Endothelial cell of umbilical vein (primary cell): ENCODE results near the gene NEIL3. TPM values are rescaled to one million over a fixed set of nuclear protein-coding genes. Genes with fewer than 3 reads are reported as not detected.

ENCODE experiments used
- BruUV-seq: library from RNA; stranded (reverse); fragments of 400-500 nt; replicated peaks from 2 replicates; lab custom pipeline; 2021; lab: Mats Ljungman, UMichigan
- CTCF ChIA-PET: fragments of 300-600, 350-600 bp; sonication (Branson Sonifier 250); formaldehyde crosslinking; loops from one replicate; lab custom pipeline; 2021; ENCODE audit warnings: antibody characterized with exemption, inconsistent platforms; lab: Charles Lee
- POLR2A ChIA-PET: fragments of 300-600, 350-600 bp; sonication (Branson Sonifier 250); formaldehyde crosslinking; loops from one replicate; lab custom pipeline; 2021; ENCODE audit warnings: antibody characterized with exemption, inconsistent platforms; lab: Charles Lee
- DNase-seq: peaks from one replicate; pipeline ENCODE4 v3.0.0-alpha.2; 2011; ENCODE audit warnings: low read depth, low spot score
- FAIRE-seq: peaks from 2 replicates; lab custom pipeline; 2011; peaks lifted over from hg19 to GRCh38; lab: Jason Lieb, UNC
- H2AFZ ChIP-seq: 2 replicates; pipeline ENCODE4 v1.6.0; 2012; ENCODE audit warnings: low read depth, low read length, control low read depth, inconsistent platforms
- H3K27ac ChIP-seq: 2 replicates; pipeline ENCODE4 v1.5.1; 2011; ENCODE audit warnings: low read depth, mild to moderate bottlenecking, control low read depth, low read length, moderate library complexity; ENCODE audit not compliant: insufficient read depth
- H3K27me3 ChIP-seq, 2 experiments: 2 replicates each; pipeline versions ENCODE4 v1.6.0 to v1.6.1; 2011; ENCODE audit warnings: low read length in 2 of 2, mixed read lengths in 1 of 2; ENCODE audit not compliant: control insufficient read depth in 2 of 2, insufficient read depth in 2 of 2
- H3K36me3 ChIP-seq, 2 experiments: 2 replicates in 1 of 2; 3 replicates in 1 of 2; pipeline ENCODE4 v1.5.1; 2011; ENCODE audit warnings: low read length in 2 of 2, mild to moderate bottlenecking in 1 of 2, moderate library complexity in 1 of 2; ENCODE audit not compliant: control insufficient read depth in 2 of 2, insufficient read depth in 2 of 2; ENCODE audit errors: extremely low read depth in 1 of 2
- H3K4me1 ChIP-seq: 3 replicates; pipeline ENCODE4 v1.5.1; 2011; ENCODE audit warnings: mild to moderate bottlenecking, low read length; ENCODE audit not compliant: control insufficient read depth, insufficient read depth; ENCODE audit errors: extremely low read depth
- H3K4me2 ChIP-seq: 2 replicates; pipeline ENCODE4 v1.6.1; 2011; ENCODE audit warnings: low read length, control low read depth, mixed read lengths; ENCODE audit not compliant: insufficient read depth
- H3K4me3 ChIP-seq, 3 experiments: fragments of 200-600 bp in 1 of 3; sonication (generic), shearing (Covaris generic) in 1 of 3; replicated peaks in 1 of 3; 2 replicates each; pipeline ENCODE4 v1.5.1; 2011 to 2016; ENCODE audit warnings: control low read depth in 3 of 3, low read length in 3 of 3, mild to moderate bottlenecking in 2 of 3, inconsistent platforms in 1 of 3, low read depth in 1 of 3, moderate library complexity in 1 of 3; ENCODE audit not compliant: insufficient read depth in 1 of 3
- H3K79me2 ChIP-seq: 2 replicates; pipeline ENCODE4 v1.6.0; 2012; ENCODE audit warnings: low read length, inconsistent platforms; ENCODE audit not compliant: control insufficient read depth, insufficient read depth
- H3K9ac ChIP-seq: replicated peaks from 2 replicates; pipeline ENCODE3; 2011; ENCODE audit warnings: low read length, control low read depth; ENCODE audit not compliant: insufficient read depth; ENCODE audit errors: extremely low read depth
- H3K9me1 ChIP-seq: replicated peaks from 3 replicates; pipeline ENCODE4 v1.6.0; 2011; ENCODE audit warnings: mild to moderate bottlenecking, low read length; ENCODE audit not compliant: control insufficient read depth, insufficient read depth; ENCODE audit errors: extremely low read depth
- H3K9me3 ChIP-seq: replicated peaks from 2 replicates; pipeline ENCODE4 v1.5.1; 2012; ENCODE audit warnings: low read length, inconsistent platforms; ENCODE audit not compliant: control insufficient read depth, insufficient read depth
- H4K20me1 ChIP-seq: replicated peaks from 2 replicates; pipeline ENCODE3; 2011; ENCODE audit warnings: mild to moderate bottlenecking, low read length; ENCODE audit not compliant: control insufficient read depth, insufficient read depth; ENCODE audit errors: extremely low read depth
- EZH2 ChIP-seq: IDR thresholded peaks from 2 replicates; pipeline ENCODE4 v1.6.1; 2012; ENCODE audit warnings: borderline replicate concordance, low read depth, mild to moderate bottlenecking, moderate library complexity, low read length, inconsistent platforms; ENCODE audit not compliant: severe bottlenecking
- FOS ChIP-seq: IDR thresholded peaks from 2 replicates; pipeline ENCODE4 v1.6.1; 2011; ENCODE audit warnings: mild to moderate bottlenecking, low read length, moderate library complexity, borderline replicate concordance; ENCODE audit not compliant: insufficient read depth
- GATA2 ChIP-seq: IDR thresholded peaks from 2 replicates; pipeline ENCODE4 v1.7.0; 2011; ENCODE audit warnings: low read depth, mild to moderate bottlenecking, moderate library complexity, mixed read lengths, low read length; ENCODE audit not compliant: insufficient read length, insufficient read depth
- JUN ChIP-seq: IDR thresholded peaks from 2 replicates; pipeline ENCODE4 v1.6.1; 2011; ENCODE audit warnings: borderline replicate concordance, low read depth; ENCODE audit not compliant: insufficient read length, insufficient read depth
- MYC ChIP-seq: IDR thresholded peaks from one replicate; pipeline ENCODE4 v1.6.1; 2011; ENCODE audit warnings: mild to moderate bottlenecking, low read depth, low read length
- POLR2A ChIP-seq: IDR thresholded peaks from 2 replicates; pipeline ENCODE4 v1.6.1; 2012; ENCODE audit warnings: low read depth, mild to moderate bottlenecking, control low read depth, low read length
- POLR2AphosphoS5 ChIP-seq: IDR thresholded peaks from 2 replicates; pipeline ENCODE4 v1.6.1; 2012; ENCODE audit warnings: low read depth, mild to moderate bottlenecking, control low read depth, low read length, moderate library complexity; ENCODE audit not compliant: insufficient read depth
- dilution Hi-C: fragments of 300-500 bp; cut with MboI; formaldehyde crosslinking; loops from one replicate; pipeline ENCODE4 v1.15.0; 2019; ENCODE audit warnings: low sequenced_read_pairs; ENCODE audit not compliant: extremely low pct_ligation_motif_present
- intact Hi-C: fragments of 100-400 bp; cut with micrococcal nuclease; formaldehyde crosslinking; loops from one replicate; pipeline ENCODE4 v1.10.0; 2022
- polyA plus RNA-seq, 4 experiments: library from polyadenylated mRNA; depleted of rRNA in 3 of 4; stranded (reverse) in 3 of 4; unstranded in 1 of 4; fragments of >200 nt; gene quantifications; 2 replicates each; pipeline versions ENCODE4 v1.2.1 to v1.2.3, GENCODE V29; 2011 to 2012; ENCODE audit warnings: missing spikeins in 1 of 4
- total RNA-seq: library from RNA; stranded (reverse); gene quantifications from 2 replicates; pipeline ENCODE4 v1.2.3, GENCODE V29; 2021
- TF ChIP-seq, protein P1 (sequence below): IDR thresholded peaks from 2 replicates; pipeline ENCODE4 v1.6.1; 2011; ENCODE audit not compliant: insufficient read depth, insufficient read length
- TF ChIP-seq, protein P2 (sequence below), 2 donors: IDR thresholded peaks; 1 replicate in 1 of 2; 2 replicates in 1 of 2; pipeline ENCODE4 v1.5.1; 2011; ENCODE audit warnings: low read length in 2 of 2, mild to moderate bottlenecking in 2 of 2, moderate library complexity in 2 of 2, control low read depth in 1 of 2, inconsistent platforms in 1 of 2, low read depth in 1 of 2; ENCODE audit not compliant: insufficient read depth in 1 of 2; ENCODE audit errors: extremely low read depth in 1 of 2

NEIL3 gene
- total and polyA plus RNA-seq, 2 donors (not counting 3 experiments of a cell fraction or from before 2014, with no cell fraction given) = 3.7 to 6.9 TPM

- H3K79me2 ChIP-seq = no peaks in the 10 kb centered on the region
- POLR2A ChIA-PET = no interaction called here
- H3K9me3 ChIP-seq = no peaks in the 10 kb centered on the region
- no peaks in the 10 kb centered on the region for H4K20me1 ChIP-seq
- H3K27me3 ChIP-seq = no peaks in the 10 kb centered on the region
- no peak for FAIRE-seq
- H3K4me3 ChIP-seq = no peak overlapping the region
- H3K4me1 ChIP-seq = no peaks in the 10 kb centered on the region
- no TSS peak for BruUV-seq
- H3K4me2 ChIP-seq = no peak overlapping the region
- H2AFZ ChIP-seq = no peak overlapping the region
- dilution Hi-C loops (no loop called here), intact Hi-C loops (no loop called here)
- H3K36me3 ChIP-seq = no peaks in the 10 kb centered on the region
- no peak overlapping the region for H3K9ac ChIP-seq
- TF ChIP-seq GATA2 (no peak), EZH2 (no peak), MYC (no peak), JUN (no peak), POLR2AphosphoS5 (no peak), POLR2A (no peak), FOS (no peak)
- TF ChIP-seq, protein P1, sequence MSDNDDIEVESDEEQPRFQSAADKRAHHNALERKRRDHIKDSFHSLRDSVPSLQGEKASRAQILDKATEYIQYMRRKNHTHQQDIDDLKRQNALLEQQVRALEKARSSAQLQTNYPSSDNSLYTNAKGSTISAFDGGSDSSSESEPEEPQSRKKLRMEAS = no peak
- no peak for DNase-seq
- no peak overlapping the region for H3K27ac ChIP-seq
- CTCF ChIA-PET = no interaction called here
- no peaks in the 10 kb centered on the region for H3K9me1 ChIP-seq
Observed at GRCh38 chr4:177283167-177283566, 26.5 kb upstream of the NEIL3 start.

GRCh38 chr4:177285953-177286352, 23.7 kb upstream of the NEIL3 start:
- H3K4me1 ChIP-seq = no peaks in the 10 kb centered on the region
- no peaks in the 10 kb centered on the region for H3K36me3 ChIP-seq
- H3K4me3 ChIP-seq = no peak overlapping the region
- TF ChIP-seq POLR2A (no peak), FOS (no peak), MYC (no peak), JUN (no peak), POLR2AphosphoS5 (no peak), EZH2 (no peak), GATA2 (no peak)
- TF ChIP-seq, protein P1 = no peak
- TF ChIP-seq, protein P2, sequence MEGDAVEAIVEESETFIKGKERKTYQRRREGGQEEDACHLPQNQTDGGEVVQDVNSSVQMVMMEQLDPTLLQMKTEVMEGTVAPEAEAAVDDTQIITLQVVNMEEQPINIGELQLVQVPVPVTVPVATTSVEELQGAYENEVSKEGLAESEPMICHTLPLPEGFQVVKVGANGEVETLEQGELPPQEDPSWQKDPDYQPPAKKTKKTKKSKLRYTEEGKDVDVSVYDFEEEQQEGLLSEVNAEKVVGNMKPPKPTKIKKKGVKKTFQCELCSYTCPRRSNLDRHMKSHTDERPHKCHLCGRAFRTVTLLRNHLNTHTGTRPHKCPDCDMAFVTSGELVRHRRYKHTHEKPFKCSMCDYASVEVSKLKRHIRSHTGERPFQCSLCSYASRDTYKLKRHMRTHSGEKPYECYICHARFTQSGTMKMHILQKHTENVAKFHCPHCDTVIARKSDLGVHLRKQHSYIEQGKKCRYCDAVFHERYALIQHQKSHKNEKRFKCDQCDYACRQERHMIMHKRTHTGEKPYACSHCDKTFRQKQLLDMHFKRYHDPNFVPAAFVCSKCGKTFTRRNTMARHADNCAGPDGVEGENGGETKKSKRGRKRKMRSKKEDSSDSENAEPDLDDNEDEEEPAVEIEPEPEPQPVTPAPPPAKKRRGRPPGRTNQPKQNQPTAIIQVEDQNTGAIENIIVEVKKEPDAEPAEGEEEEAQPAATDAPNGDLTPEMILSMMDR (IDR thresholded peaks at IDR 0.05; ENCODE audit: extremely low read depth in 1 of 2, insufficient read depth in 1 of 2, low read depth in 1 of 2, low read length in 2 of 2) = no peak
- no peak overlapping the region for H2AFZ ChIP-seq
- ChIA-PET POLR2A (no interaction called here), CTCF (no interaction called here)
- H4K20me1 ChIP-seq = no peaks in the 10 kb centered on the region
- H3K9me3 ChIP-seq = no peaks in the 10 kb centered on the region
- BruUV-seq = no TSS peak
- no peak for FAIRE-seq
- intact Hi-C loops = no loop called here
- dilution Hi-C loops = no loop called here
- H3K27me3 ChIP-seq = peaks cover 0 to 1% of the 10 kb centered on the region in 2 experiments
- H3K9ac ChIP-seq = no peak overlapping the region
- no peak overlapping the region for H3K27ac ChIP-seq
- no peaks in the 10 kb centered on the region for H3K9me1 ChIP-seq
- DNase-seq = no peak
- no peaks in the 10 kb centered on the region for H3K79me2 ChIP-seq
- no peak overlapping the region for H3K4me2 ChIP-seq
